ENCODE data around the gene RGS6.

Gene RGS6

DNA sequence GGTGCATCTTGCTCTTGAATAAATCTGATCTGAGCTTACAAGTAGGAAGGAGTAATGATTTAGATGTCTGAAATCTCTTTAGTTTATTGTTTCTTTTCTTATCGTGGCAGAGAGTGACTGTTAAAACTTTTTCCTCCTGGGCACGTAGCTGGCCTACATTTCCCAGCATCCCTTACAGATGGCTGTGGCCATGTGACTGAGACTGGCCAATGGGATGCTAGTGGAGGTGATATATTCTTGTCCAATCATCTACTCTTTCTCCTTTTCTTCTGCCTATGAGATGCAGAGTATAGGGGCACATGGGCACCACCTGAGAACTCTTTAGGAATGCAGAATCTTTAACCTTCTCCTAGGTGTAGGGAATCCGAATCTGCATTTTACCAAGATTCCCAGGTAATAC is 237.3 kb downstream of the RGS6 start:
- no peak for DNase-seq

DNA sequence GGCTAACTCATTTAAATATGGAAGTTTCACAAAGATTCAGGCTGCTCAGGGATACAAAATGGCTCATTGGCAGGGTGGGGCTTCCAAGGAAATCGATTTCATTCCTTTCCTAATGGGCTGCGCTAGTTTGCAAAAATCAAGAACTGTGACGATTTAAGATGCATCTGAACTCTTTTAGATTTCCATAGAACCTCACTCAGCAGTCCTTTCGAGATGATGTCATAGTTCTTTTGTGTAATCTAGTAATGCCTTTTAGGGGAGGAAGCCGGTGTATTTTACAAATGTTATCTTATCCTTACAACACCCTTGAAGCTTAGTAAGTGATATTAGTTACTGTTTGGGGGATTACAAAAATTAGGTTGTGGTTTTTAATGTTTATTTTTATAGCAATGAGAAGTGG is 239.8 kb downstream of the RGS6 start:
- DNase-seq: no peak

DNA sequence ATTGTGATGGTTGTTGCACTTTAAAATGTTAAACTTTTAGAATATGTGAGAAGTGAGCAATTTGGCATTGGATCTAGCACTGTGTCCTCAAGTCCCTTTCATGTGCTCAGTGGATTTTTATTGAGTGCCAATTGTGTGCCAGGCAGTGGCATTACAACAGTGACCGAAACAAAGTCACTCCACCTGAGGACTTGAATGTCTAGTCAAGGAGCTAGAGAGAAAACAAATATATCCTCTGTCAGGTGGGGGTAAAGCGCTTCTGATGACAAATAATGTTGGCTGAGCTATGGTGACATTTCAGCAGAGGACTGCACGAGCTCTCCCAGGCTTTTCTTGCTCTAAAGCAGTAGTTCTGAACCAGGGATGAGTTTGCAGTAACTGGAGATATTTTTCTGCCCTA is 240.4 kb downstream of the RGS6 start:
- no peak for DNase-seq

DNA sequence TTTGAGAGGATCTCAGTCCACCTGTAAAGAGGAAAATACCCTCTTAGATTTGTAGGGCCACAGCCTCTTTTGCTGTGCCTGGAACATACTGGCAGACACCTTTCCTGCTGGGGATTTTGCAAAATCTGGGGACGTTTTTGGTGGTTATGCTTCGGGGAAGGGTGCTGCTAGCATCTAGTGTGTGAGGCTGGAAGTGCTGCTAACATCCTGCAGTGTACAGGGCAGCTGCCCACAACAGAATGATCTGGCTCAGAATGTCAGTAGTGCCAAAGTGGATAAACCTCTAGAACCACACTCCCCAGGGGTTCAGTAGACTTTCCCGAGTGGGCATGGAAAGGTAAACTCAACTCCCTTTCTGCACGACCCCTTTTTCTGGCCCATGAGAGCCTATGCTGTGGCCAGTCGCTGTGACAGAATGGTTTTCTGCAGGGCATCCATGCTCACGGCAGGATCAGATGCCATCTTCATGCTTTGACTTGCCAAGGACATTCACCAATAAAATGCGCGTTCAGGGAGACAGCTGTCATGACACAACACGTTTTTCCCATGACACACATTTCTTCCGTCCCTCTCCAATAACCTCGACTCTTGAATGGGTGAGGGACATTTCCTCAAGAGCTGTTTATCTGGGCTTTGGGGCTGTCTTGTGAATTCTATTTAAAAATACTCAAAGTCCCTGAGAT is 240.9 kb downstream of the RGS6 start:
- DNase-seq: no peak

DNA sequence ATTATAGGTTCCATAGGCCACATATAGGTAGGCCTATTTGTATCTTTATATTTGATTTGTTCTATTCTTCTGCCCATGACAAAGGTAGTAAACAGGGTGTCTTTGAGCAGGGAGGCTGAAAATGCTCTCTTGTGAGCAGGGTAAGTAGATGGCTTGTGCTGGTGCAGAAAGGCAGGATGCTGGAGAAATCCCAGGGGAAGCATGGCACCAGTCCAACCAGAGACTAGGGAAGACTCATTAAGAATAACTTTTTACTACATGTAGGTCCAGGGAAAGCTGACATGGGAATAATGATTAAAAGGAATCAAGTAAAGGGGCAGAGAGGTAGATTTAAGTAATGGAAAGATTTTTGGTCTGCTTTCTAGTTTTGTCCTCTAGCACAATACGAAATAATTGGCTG is 245.0 kb downstream of the RGS6 start:
- DNase-seq: no peak

DNA sequence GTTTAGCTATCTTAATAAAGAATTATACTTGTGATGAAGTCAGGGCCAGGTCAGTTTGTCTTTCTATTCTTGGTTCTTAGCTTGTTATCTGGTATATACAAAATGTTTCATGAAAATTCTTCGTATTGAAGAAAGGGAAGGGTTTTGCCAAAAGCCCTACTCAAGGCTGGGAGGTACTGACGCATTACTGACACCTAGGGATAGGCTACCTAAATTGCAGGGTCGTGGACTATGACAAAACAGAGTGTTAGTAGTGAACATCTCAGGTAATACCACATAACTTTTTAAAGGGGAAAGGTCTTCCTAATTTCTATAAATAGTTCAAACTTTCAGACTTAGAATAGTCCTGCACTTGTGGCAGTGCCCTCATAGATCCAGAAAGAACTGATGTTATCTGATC is 246.3 kb downstream of the RGS6 start:
- no peak for DNase-seq

DNA sequence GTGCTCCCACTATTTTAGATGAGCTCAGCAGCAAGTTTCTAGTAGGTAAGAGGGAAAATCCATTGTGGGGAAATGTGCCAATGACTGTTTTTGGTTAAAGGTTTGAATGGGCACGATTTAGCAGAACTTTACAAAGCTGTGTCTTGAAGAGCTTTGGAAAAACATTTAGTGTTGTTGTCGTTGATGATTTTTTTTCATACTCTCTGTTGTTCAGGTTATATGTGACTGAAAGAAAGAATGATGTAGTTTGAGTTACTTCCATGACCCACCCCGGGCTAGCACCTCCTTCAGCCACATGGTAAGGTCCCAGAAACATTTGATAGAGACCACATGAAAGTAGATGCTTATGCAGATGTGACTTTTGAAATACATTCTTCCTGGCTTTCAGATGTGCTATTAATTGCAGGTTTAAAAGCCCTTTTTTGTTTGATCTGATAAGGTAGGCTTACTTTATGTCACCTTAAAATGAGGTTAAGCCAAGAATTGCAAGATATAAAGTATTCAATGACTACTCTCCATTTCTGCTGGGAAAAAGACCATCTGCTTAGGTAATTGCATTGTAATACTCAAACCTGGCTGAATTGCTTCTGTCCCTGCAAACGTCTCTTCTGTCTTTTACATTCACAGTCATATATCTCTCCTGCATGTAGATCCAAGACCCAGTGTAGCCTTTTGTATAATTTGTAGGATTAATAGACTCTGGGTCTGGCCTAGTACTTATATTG is 250.6 kb downstream of the RGS6 start:
- no peak for DNase-seq

DNA sequence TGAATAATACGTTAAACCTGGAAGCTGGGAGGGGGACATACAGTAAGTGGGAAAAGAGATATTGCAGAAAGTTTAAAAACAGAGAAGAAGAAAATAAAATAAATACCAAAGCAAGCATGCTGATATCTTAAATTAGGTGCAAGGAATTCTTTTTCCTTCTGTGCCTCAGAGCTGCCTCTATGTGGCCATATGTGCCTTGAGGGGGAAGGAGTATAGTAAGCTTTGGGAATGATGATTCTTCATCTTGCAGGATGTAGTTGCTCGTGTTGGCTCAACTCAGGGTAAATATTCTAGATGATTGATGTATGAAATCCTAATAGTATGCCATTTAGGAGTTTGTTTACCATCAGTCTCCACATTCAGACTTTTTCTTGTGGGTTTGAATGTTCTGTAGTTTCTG is 251.4 kb downstream of the RGS6 start:
- DNase-seq: no peak

DNA sequence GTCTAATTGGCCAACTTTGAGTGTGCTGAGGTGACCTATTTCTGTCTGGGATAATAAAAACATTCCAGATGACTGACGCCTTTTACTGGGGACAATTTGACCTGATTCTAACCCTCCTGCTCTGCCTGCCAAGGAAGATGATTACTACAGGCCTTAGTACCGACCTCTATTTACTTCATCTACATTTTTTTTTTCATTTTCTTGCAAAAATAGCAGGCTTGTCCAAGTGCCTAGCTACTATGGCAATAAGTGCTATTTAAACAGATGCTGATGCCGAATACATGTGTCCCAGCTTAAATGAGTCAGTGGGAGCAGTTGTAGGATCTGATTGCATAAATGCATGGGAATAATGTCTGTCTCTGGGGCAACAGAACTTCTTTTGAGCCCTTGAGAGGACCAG is 254.3 kb downstream of the RGS6 start:
- DNase-seq: no peak

DNA sequence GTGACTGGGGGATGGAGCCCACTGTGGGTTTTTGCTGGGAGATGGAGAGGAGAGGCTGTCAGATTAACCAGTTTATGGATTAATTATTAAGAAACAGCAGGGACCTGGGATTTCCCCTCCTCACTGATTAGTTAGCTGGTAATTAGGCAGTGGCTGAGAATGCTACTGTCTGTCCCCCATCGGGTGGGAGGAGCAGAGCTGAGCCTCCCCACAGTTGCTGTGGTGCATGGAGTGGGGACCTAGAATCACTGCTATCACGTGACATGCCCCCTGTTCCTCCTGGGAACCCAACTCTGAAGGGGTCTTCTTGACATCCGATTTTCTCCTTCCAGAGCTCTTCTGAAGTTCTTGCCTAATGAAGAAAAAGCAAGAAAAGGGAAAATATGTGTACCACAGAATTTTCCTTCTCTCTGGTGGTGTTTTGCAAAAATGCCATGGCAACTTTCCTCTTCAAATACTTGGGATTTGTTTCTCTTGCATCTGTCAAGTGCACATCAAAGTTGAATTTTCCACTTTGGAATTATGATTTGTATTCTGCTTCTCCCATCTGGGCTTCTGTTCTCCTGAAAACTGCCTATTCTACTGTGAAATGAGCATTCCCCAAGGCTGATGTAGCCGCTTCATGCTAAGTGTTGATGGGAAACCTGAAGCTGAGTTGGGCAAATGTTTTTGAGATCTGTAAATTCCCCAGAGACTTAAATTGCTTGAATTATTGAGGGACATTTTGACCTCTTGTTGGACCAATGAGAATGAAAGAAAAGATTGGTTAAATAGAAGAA is 264.2 kb downstream of the RGS6 start:
- DNase-seq: no peak

DNA sequence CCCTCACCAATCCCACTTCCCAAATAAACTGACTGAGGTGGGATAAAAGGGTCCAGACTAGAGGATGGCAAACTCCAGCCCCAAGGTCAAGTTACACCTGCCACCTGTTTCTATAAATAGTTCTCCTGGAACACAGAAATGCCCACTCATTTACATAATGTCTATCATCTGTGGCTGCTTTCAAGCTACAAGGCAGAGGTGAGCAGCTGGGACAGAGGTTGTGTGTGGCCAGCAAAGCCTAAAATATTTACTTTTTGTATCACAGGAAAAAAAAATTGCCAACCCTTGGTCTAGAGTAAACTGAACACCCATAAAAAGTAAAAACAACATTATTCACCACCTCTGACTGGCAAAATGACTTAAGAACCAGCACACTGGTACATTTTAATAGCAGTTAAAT is 269.4 kb downstream of the RGS6 start:
- DNase-seq: no peak

DNA sequence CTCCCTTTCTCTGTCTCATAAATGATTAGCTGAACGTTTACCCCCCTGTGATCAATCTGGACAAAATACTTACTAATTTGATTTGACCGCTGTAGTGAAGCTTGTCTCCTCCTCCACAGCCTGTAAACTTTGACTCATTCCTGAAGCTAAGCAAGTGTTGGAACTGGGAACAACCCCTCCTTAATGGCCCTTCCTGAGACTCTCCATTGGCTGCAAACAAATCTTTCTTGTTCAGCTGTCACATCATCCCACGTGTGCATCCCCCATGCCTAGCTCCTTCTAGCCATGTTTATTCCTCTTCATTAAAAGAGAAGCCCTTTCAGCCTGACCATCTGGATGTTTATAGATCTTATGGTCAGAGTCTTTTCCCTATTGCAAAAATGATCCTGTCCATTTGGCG is 281.2 kb downstream of the RGS6 start:
- DNase-seq: no peak

DNA sequence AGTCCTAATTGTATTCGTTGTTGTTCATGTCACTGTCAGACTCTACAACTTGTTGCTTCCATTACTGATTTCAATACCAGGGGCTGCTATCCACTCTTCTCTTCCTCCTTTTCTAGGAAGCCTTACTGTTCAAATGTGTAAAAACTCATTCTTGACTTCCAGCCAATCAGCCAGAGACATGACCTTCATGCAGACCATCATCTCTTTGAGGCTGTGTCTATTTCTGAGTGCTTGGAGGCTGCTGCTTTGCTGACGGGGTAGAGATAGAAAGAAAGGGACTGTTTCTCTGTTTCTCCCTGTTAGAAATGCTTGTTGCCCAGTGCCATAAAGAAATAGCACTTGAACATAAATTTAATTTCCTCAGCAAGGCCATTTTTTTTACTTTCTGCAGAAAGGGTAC is 282.9 kb downstream of the RGS6 start:
- DNase-seq: no peak

DNA sequence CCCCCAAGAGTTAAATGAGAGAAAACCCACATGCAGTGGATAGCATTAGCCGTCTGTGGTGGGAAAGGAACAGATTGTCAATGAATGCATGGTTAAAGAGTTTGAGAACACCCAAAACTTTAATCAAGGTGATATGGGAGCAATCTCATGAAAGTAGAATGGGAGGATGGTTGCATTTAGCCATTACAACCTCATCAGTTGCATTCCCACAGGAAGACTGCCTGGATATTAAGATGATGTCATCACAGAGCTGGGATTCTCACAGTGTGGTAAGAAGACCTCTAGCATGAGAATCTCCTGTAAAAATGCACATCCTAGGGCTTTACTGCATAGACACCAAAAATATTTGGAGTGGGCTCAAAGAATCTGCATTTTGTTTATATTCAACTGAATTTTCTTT is 284.9 kb downstream of the RGS6 start:
- no peak for DNase-seq

DNA sequence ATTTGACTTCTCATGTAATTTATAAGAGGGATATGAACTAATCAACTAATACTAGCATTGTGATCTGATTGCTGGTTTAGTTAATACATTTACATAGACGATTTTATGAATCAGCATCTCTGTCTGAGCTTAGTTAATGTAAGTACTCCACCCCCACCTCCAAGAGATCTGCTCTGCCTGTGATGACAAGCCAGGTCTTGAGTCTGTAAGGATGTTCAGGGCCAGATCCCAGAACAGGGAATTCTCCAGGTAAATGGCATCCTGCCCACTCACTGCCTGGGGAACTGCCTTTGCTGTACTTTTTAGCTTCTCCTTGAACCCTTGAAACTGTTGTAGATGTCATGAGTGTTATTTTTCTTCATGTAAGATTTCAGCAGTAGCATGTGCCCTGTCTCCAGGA is 289.8 kb downstream of the RGS6 start:
- no peak for DNase-seq

DNA sequence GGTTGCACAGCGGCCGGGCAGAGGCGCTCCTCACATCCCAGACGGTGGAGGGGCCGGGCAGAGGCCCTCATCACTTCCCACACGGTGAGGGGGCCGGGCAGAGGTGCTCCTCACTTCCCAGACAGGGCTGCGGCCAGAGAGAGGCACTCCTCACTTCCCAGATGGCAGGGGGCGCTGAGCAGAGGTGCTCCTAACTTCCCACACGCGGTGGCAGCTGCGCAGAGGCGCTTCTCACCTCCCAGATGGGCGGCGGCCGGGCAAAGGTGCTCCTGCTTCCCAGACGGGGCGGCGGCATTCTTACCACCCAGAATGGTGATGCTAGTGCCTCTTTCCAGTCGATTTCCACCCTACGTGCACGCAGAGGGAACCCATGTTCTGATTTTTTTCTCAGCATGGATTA is 304.4 kb downstream of the RGS6 start:
- no peak for DNase-seq

DNA sequence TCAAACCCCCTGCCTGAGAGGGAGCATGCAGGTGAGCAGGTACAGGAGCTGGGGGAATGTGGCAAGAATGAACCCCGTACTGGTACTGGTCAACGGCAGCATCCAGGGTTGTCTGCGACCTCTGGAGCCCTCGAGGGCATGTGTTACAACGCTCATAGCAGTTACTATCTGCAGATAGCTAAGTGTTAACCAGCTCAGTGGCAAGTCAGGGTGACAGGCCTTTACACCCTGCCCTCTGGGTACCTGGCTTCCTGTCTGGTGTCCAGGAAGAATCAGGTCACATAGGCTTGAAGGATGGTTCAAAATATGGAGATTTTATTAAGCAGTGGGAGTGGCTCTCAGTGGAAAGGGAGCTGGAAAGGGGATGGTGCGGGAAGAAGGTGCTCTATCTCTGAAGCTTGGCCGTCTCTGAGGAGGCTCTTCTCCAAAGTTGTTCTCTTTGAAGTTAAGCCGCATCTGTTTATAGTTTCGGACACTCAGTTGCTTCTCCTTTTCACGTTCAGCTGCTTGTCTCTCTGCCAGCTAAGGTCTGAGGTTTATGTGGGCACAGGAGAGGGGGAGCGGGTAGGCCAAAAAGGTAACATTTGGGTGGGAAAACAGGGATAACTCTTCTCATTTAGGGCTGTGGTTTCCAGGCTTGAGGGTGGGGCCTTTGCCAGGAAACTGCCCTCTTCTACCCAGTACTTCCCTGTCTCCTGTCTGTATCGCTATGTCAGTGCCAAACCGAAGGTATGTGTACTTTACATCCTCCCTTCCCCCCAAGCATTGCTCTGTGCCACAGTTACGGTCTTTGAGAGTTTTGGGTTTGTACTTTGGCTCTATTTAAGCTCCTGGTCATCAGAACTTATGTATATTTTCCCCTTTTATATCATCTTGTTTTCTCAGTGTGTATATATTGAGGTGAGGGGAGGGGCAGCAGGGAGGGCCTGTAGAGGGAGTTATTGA is 305.8 kb downstream of the RGS6 start:
- DNase-seq: no peak

DNA sequence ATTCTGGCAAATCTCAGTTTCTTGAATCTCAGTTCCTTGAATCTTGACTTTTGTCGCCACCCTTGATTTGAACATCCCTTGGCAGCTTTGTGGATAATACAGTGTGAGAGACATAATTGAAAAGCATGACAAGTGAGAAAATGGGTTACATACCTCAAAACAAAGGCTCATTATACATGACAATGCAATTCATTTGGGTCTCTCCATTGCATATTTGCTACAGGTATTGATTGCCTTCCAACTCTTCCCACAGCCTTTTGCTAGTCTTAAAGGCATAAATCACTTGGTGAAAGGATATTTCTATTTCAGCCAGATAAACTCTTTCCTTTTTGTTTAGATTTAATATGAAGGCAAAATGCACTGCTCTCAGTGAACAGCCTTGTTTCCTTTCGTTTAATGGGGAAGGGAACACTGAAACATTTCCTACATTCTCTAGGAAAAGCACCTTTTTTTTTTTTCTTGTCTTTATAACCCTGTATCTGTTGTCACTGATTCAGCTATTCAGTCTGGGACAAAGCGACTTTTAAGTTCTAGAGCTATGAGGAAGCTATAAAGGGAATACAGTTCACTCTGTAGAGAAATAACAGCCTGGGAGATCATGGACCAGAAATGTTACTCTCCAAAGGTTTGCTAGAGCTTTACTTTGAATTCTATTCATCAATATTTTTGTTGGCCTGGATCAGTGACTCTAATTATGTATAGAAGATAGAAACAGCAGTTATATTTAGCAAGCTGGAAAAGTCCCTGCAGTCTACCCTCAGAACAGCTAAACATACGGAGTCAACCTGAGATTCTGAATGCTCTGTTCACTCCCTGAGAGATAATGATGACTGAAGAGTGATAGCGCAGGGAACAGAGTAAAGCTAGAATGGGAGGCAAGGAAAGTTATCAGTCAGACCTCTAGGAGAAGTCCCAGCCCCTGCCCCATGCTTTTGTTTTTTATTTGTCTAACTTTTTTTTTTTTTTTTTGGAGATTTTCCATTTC is 311.4 kb downstream of the RGS6 start:
- DNase-seq: no peak

DNA sequence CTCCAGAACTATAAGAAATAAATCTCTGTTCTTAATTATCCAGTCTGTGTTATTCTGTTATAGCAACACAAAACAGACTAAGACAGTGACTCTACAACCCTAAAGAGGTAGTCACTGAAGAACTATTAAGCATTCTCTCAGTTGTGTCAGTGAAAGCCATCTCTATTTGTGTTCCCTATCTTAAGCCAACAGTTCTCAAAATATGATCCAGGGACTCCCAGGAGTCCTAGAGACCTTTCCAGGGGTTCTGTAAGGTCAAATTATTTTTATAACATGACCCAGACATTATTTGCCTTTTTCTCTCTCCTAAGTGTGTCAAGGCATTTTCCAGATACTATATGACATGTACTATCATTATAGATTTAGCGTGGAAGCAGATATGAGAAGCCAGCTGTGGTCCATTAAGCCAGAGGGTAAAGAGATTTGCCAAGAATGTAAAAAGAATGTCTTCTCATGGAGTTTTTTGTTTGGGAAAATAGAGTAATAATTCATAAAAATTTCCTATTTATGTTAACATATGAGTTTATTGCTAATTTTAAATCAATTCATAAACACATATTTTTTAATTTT is 315.8 kb downstream of the RGS6 start:
- DNase-seq: no peak

DNA sequence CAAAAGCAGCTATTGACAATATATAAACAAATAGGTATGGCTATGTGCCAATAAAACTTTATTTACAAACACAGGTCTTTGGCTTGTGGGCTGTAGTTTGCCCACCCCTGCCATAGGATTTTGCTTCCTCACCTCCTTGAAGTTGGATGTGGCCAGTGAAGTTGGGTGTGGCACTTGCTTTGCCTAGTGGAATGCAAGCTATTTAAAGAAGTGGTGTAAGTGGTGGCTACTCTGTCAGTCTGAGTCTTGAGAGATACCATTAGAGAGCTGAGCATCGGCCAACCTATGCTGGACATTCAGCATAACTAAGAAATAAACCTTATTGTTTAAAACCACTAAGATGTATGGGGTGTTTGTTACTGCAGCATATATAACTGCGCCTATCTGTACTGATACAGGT is 321.3 kb downstream of the RGS6 start:
- no peak for DNase-seq

DNA sequence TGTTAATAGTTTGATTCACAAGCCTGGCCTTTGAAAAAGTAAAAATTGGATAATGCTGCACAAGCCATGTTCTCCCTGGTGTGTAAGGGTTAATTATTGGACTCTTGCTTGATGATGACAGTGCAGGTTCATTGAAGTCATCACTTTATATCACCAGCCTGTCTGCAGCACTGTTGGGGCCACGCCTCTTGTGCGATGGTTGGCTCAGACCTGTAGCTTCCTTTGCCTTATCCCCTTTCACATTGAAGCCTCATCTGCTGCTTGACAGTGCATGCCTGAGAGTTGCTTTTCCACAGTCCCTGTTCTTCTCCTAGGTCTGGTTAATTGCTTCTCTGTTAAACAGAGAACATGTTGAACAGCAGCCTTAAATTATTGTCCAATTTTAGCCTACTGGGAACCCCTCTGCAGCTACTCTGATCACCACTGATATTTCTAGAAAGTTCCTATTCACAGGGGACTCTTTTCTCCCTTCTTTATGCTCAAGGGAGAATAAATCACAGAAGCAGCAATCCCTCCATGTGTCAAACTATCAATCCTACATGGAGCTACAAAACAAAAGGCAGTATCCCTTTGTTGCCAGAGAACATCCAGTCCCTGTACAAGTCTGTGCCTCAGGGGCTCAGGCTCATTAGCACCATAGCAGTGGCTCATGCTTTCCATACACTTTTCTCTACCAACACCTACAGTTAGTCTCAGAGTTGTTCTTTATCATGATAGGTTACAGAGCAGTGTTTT is 322.1 kb downstream of the RGS6 start:
- DNase-seq: no peak
